H1 (cell line): ENCODE results near the gene RRAGC. TPM values are rescaled to one million over a fixed set of nuclear protein-coding genes. Genes with fewer than 3 reads are reported as not detected.

Source experiments
- ASH2L ChIP-seq: fragments of 200-600, 300-600 bp; sonication (generic); IDR thresholded peaks from one replicate; pipeline ENCODE4 v1.7.1; 2017; ENCODE audit warnings: low read length
- SAP30 ChIP-seq: fragments of 300-600 bp; sonication (generic); IDR thresholded peaks from 2 replicates; pipeline ENCODE4 v1.7.1; 2012; ENCODE audit warnings: low read length, moderate library complexity, mild to moderate bottlenecking, inconsistent platforms; ENCODE audit not compliant: insufficient read depth, insufficient replicate concordance
- SRF ChIP-seq: IDR thresholded peaks from 2 replicates; pipeline ENCODE4 v1.6.1; 2011; ENCODE audit warnings: mild to moderate bottlenecking, low read depth, low read length, moderate library complexity
- TAF1 ChIP-seq: IDR thresholded peaks from 2 replicates; pipeline ENCODE4 v1.6.1; 2011; ENCODE audit warnings: mild to moderate bottlenecking, low read depth, low read length
- polyA plus RNA-seq, 7 experiments: library from polyadenylated mRNA; depleted of rRNA in 3 of 7; stranded (reverse) in 5 of 7; unstranded in 2 of 7; fragments of >200 nt in 5 of 7; fragments of 200-250 nt in 2 of 7; gene quantifications; 1 replicate in 5 of 7; 2 replicates in 1 of 7; 4 replicates in 1 of 7; pipeline versions ENCODE4 v1.2.1 to v1.2.3, GENCODE V29; 2011 to 2013; ENCODE audit warnings: missing spikeins in 2 of 7, mixed read lengths in 2 of 7
- total RNA-seq: library from RNA; stranded (reverse); fragmentation: NEBNext Ultra II Directional; extraction: Animal tissue kit (Norgen Biotek cat#: 25700); gene quantifications from 2 replicates; pipeline ENCODE4 v1.2.1, GENCODE V29; 2021
- TF ChIP-seq, protein P1 (sequence below): IDR thresholded peaks from 2 replicates; pipeline ENCODE4 v1.6.1; 2011; ENCODE audit warnings: low read length, improper control_type of control experiment
- TF ChIP-seq, protein P2 (sequence below): IDR thresholded peaks from 2 replicates; pipeline ENCODE4 v1.6.1; 2011; ENCODE audit warnings: low read depth, mild to moderate bottlenecking, low read length; ENCODE audit not compliant: insufficient read depth

Gene RRAGC
- total and polyA plus RNA-seq, 2 of the 8 experiments (the other 6 are each of a cell fraction or from before 2014, with no cell fraction given): 12.0 to 16.5 TPM

DNA sequence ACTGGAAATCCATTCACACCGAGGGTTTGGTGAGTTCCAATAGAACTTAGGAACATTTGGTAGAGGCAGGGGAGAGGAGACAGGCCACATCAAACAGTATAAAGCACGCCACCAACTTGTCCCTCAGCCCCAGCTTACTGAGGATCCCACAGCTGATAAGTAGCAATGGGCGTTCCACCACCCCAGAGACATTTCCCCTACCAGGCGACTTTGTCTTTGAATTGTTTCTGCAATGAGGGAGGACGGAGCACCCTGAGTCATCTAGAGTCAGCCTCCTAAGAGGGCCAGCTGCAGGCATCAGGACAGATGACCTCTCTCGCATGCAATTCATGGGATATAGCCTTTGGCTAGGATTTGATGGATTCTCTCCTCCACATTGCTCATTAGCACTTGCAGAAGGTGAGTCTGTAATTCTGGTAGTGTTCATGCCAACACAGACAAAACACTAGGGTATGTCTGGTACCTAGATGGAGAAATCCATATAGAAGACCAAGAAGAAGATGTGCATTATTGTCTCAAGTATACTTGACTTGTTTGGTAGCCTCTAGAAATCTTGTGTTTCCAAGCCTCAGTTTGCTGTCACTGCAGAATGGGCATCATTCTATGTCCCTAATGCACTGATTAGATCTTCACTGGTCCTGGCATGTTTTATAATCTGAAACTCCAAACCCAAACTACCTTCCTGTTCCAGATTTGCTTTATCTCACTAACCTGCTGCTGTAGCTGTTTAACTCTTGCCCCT is 69.0 kb downstream of the RRAGC start (continued):
- TF ChIP-seq SAP30: no peak
- TF ChIP-seq, protein P1, sequence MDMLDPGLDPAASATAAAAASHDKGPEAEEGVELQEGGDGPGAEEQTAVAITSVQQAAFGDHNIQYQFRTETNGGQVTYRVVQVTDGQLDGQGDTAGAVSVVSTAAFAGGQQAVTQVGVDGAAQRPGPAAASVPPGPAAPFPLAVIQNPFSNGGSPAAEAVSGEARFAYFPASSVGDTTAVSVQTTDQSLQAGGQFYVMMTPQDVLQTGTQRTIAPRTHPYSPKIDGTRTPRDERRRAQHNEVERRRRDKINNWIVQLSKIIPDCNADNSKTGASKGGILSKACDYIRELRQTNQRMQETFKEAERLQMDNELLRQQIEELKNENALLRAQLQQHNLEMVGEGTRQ: no peak
- no peak for TF ChIP-seq ASH2L
- TF ChIP-seq SRF: no peak
- TF ChIP-seq, protein P2, sequence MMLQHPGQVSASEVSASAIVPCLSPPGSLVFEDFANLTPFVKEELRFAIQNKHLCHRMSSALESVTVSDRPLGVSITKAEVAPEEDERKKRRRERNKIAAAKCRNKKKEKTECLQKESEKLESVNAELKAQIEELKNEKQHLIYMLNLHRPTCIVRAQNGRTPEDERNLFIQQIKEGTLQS: no peak
- TF ChIP-seq TAF1: no peak
